NK-92 treated with Interleukin-12 subunit alpha and Interleukin-12 subunit beta, amount 100 ng/mL, for 24 hours (cell line): ENCODE results near the gene BTBD16.

ENCODE experiments used
- DNase-seq: peaks from one replicate; lab custom pipeline; 2025; lab: John Stamatoyannopoulos, UW

The BTBD16 gene

DNA sequence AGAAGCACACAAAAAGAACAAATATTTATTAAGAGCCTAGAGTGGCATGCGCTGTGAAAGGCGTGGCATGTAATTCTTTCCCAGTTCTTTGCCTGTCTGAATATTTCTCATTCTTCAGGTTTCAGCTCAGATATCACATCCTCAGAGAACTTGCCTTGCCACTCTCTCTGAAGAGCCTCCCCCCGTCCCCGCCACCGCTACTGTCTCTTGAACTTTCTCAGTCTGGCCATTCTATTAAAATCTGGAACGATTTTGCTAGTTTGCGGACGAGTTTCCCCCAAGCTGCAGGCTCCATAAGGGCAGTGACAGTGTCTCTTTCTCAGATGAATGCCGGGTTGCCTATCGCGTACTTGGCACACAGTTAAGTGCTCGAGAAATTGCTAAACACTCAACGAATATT lies 102.6 kb downstream of the BTBD16 start:
- DNase-seq = no peak

- no peak for DNase-seq
Observed at GRCh38 chr10:122374237-122374858, 103.3 kb downstream of the BTBD16 start, which contains the start of gene PLEKHA1. Gene PLEKHA1 (plus strand): TSS chr10:122374708. CDS start chr10:122393201, 18,493 bp downstream.

DNA sequence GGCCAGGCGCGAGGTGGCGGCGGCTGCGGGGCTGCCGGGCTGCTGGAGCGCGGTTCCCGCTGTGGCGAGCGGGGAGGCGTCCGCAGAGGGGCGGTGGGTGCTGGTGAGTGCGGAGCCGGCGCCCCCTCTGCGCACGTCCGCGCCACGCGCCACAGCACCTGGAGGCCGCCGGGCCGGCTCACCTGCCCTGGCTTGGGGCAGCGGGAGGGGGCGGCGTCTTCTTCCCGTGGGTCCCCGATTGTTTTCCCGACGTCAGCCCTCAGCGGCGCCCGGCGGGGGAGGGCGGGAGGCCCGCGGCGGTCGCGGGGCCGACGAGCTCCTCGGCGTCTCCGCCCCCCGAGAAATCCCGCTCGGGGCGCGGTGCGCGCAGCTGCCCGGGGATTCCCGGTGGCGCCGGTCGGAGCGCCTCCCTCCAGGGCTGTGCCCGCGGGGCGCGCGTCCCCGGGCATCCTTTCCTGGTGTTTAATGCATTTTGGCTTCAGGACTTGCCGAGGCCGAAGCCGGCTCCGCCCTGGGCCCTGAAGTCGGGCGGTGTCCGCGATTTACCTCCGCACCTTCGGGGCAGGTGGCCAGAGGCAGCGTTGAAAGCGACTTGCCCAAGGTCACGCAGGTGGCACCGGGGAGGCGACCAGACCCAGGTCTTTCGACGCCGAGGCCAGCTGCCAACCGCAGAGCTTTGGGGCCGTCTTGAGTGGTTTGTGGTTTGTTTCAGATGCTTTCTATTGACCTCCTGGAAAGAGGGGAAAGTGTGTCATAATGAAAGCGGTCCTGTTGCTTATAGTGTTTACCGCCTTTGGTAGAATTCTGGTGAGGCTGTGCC lies 104.0 kb downstream of the BTBD16 start:
- no peak for DNase-seq

DNA sequence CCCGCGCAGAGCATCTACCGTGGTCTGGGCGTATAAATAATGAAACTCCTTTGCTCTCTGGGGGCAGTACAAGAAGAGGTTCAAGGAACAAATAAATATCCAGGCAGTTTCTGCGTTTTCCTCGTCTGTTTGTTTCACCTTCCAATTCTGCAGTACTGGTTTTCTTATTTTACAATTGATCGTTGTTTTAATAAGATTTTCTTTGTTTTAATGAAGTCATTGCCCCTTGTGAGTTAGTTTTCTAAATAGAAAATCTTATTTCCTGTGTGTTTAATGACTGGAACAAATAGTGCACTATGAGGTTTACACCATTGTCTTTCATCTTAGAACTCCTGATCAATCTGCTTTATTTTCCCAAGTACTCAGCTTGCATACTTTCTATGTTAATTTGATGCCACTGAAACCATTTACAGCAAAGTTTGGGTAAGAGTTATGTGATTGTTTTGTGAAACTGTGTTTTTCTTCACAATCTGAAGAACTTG lies 104.6 kb downstream of the BTBD16 start:
- DNase-seq = no peak

- DNase-seq = no peak
Observed at GRCh38 chr10:122376364-122376961, 105.4 kb downstream of the BTBD16 start.

DNA sequence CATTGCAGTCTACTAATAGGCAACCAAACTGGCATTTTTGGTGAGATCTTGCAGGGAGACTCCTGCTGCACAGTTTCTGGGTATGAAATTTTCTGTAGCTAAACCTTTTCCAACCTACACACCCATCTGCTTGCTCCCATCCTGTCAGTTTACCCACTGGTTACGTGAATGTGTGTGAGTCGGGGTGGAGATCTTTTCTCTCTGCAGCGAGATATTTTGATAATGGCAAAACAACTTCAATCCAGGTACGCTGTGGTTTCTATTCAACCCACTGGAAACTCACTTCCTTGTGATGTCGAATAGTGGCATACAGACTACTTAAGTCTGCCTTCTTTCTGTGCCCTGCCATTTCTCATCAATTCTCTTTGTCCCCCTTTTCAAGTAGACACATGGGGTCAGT lies 107.9 kb downstream of the BTBD16 start:
- DNase-seq = no peak

DNA sequence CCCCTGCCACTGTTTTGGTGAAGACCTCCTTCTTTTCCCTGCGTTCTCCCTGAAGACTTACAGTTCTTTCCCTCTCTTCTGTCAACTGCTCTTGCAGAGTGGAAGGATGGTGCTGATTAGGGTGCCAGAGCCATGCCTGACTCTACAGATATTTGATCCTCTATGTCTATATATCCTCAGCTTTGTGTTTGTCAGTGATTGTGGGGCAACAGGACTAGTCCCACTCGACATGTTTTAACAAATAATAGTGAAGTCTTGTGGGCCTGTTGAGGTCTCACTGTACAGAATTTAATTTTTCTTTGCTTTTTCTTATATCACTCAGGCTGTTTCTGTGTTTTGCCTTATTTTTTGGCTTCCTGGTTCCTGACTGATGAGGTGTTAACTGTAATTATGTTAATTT lies 108.4 kb downstream of the BTBD16 start:
- DNase-seq = no peak

DNA sequence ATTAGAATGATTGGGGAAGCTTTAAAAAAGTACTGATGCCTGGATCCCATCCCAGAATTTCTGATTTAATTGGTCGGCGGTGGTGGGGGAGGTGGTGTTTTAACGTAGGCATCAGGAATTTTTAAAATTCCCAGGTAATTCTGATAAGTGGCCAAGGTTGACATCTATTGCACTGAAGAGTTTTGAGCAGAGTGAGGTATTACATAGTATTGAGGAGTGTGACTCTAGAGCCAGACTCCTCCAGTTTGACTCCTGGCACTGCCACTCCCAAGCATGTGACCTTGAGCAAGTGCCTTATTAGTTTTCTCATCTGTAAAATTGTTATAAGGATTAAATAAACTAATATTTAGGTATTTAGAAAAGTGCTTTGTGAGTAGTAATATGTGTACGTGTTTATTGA lies 109.6 kb downstream of the BTBD16 start:
- no peak for DNase-seq

GRCh38 chr10:122381680-122382079 lies 110.6 kb downstream of the BTBD16 start:
- DNase-seq = no peak

DNA sequence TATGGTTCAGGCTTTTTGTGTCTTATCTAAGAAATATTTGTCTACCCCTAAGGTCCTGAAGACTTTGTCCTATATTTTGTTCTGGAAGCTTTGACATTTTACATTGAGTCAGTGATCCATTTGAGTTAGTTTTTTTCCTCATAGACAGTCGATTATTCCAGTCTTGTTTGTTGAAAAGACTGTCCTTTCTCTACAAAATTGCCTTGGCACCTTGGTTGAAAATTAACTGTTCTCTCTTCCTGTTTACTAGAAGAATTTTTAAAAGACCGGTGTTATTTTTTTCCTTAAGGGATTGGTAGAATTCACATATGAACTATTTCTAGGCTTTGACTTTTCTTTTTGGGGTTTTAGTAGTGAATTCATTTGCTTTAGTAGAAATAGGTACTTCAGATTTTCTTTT lies 115.4 kb downstream of the BTBD16 start:
- no peak for DNase-seq

DNA sequence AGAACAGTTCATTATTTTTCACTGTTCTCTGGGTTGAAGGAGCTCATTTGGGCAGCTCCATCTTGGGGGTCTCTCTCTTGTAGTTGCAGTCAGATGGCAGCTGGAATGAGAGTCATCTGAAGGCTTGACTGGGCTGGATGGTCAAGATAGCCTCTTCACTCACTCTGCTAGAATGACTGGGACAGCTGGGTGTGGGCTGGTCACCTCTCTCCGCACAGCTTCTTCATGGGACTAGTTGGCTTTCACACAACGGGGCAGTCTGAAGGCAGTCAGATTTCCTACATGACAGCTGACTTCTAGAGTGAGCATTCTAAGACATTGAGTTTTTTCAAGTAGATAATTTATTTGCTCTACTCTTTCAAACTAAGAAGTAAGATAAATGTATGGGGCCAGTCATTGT lies 116.5 kb downstream of the BTBD16 start:
- no peak for DNase-seq
